ENCODE results near the gene GDA.

DNA sequence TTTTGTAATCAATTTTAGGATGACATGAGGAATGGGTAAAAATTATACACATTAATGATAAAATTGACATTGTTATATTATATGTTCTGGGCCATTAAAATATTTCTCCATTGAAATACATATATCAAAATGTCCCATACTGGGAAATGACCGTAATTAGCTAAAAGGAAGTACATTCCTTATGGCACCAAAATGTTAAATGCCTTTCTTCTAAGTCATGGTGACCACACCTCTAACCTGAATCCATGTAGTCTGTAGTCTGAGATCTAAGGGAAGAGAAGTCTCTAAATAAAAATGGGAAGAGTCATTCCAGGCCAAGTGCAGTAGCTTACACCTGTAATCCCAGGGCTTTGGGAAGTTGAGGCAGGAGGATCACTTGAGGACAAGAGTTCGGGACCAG, 10.0 kb upstream of the GDA start:
- TF ChIP-seq CTCF (conservative IDR thresholded peaks at IDR 0.05) (no peak), EZH2 (IDR thresholded peaks at IDR 0.05; ENCODE audit: low read depth) (no peak)
